Cardiac muscle cell (in vitro differentiated cells and primary cell): Measurements from ENCODE around the gene SUGP2. TPM values are rescaled to one million over a fixed set of nuclear protein-coding genes. Genes with fewer than 3 reads are reported as not detected.
"Not testable (repeated sequence)": the region's sequence is repeated elsewhere in the genome, so short reads cannot be mapped to it uniquely, and the experiment has no call there.

ENCODE experiments used
- DNase-seq, 2 donors: peaks; one replicate each; pipeline versions ENCODE4 v3.0.0 to v3.0.0-alpha.2; 2010 to 2017; ENCODE audit warnings: low read depth in 1 of 2, low spot score in 1 of 2
- H3K27ac ChIP-seq: fragments of 200-600 bp; sonication (generic); 2 replicates; pipeline ENCODE4 v1.5.1; 2016
- H3K27me3 ChIP-seq: fragments of 200-600 bp; sonication (generic); 2 replicates; pipeline ENCODE4 v1.6.0; 2016; ENCODE audit warnings: control low read depth
- H3K36me3 ChIP-seq: fragments of 200-600 bp; sonication (generic); 2 replicates; pipeline ENCODE4 v1.5.1; 2016; ENCODE audit warnings: control low read depth
- H3K4me1 ChIP-seq: fragments of 200-600 bp; sonication (generic); 2 replicates; pipeline ENCODE4 v1.8.1; 2017; ENCODE audit warnings: low read depth, mild to moderate bottlenecking, mixed run types
- H3K4me3 ChIP-seq: fragments of 200-600 bp; sonication (generic); 2 replicates; pipeline ENCODE4 v1.5.1; 2016; ENCODE audit warnings: mild to moderate bottlenecking
- H3K9me3 ChIP-seq: fragments of 200-600 bp; sonication (generic); 2 replicates; pipeline ENCODE4 v1.5.1; 2017; ENCODE audit warnings: low read depth, mild to moderate bottlenecking, control low read depth
- CTCF ChIP-seq: IDR thresholded peaks from 2 replicates; pipeline ENCODE4 v1.5.1; 2012; ENCODE audit warnings: low read depth, mild to moderate bottlenecking, low read length
- polyA plus RNA-seq: library from polyadenylated mRNA; unstranded; fragments of >200 nt; fragmentation: Nextera tagmentation; extraction: Ambion mirVana; gene quantifications from 2 replicates; pipeline ENCODE4 v1.2.1, GENCODE V29; 2016
- total RNA-seq: library from RNA; depleted of rRNA; stranded (reverse); fragments of >200 nt; gene quantifications from 2 replicates; pipeline ENCODE4 v1.2.3, GENCODE V29; 2016

The SUGP2 gene
- total and polyA plus RNA-seq, 2 experiments from 2014 or later, result 120 to 126 TPM

- no peak for TF ChIP-seq CTCF
- H3K27ac ChIP-seq, result no peak overlapping the region
- peaks cover 14% of the 10 kb centered on the region for H3K27me3 ChIP-seq
- H3K4me1 ChIP-seq, result no peaks in the 10 kb centered on the region
- DNase-seq, result no peak
- no peaks in the 10 kb centered on the region for H3K9me3 ChIP-seq
- no peak overlapping the region for H3K4me3 ChIP-seq
- no peaks in the 10 kb centered on the region for H3K36me3 ChIP-seq
Observed at GRCh38 chr19:18960370-18960769, 72.9 kb downstream of the SUGP2 start.

- Histone ChIP-seq H3K36me3 (no peaks in the 10 kb centered on the region), H3K4me1 (no peaks in the 10 kb centered on the region), H3K27me3 (no peaks in the 10 kb centered on the region), H3K27ac (no peak overlapping the region), H3K9me3 (no peaks in the 10 kb centered on the region), H3K4me3 (no peak overlapping the region)
- no peak for DNase-seq
- TF ChIP-seq CTCF, result no peak
Observed at GRCh38 chr19:18955042-18955441, 78.3 kb downstream of the SUGP2 start.

- Histone ChIP-seq H3K27ac (no peak overlapping the region), H3K27me3 (no peaks in the 10 kb centered on the region), H3K36me3 (no peaks in the 10 kb centered on the region), H3K9me3 (no peaks in the 10 kb centered on the region), H3K4me1 (no peaks in the 10 kb centered on the region), H3K4me3 (no peak overlapping the region)
- DNase-seq, result no peak
- no peak for TF ChIP-seq CTCF
Observed at GRCh38 chr19:18954094-18954493, 79.2 kb downstream of the SUGP2 start.

- not testable (repeated sequence) for DNase-seq, H3K27ac ChIP-seq, H3K4me1 ChIP-seq, H3K4me3 ChIP-seq, H3K9me3 ChIP-seq, H3K27me3 ChIP-seq, H3K36me3 ChIP-seq
Observed at GRCh38 chr19:18952364-18953003, 80.8 kb downstream of the SUGP2 start.

GRCh38 chr19:18951721-18952281 lies 81.5 kb downstream of the SUGP2 start:
- Histone ChIP-seq H3K9me3 (no peaks in the 10 kb centered on the region), H3K27ac (no peak overlapping the region), H3K27me3 (no peaks in the 10 kb centered on the region), H3K36me3 (no peaks in the 10 kb centered on the region), H3K4me1 (no peaks in the 10 kb centered on the region), H3K4me3 (no peak overlapping the region)
- TF ChIP-seq CTCF, result no peak
- DNase-seq, result no peak

GRCh38 chr19:18949858-18950257 lies 83.5 kb downstream of the SUGP2 start:
- no peak overlapping the region for H3K27ac ChIP-seq
- no peak overlapping the region for H3K4me3 ChIP-seq
- no peaks in the 10 kb centered on the region for H3K4me1 ChIP-seq
- TF ChIP-seq CTCF, result no peak
- H3K36me3 ChIP-seq, result no peaks in the 10 kb centered on the region
- no peak for DNase-seq
- no peaks in the 10 kb centered on the region for H3K9me3 ChIP-seq
- H3K27me3 ChIP-seq, result no peaks in the 10 kb centered on the region
